Neuron (in vitro differentiated cells): ENCODE results near the gene PPP1R36.
"Not testable (repeated sequence)": the region's sequence is repeated elsewhere in the genome, so short reads cannot be mapped to it uniquely, and the experiment has no call there.

Experiments used
- H2AFZ ChIP-seq: one replicate; pipeline ENCODE4 v1.6.1; 2013; ENCODE audit warnings: low read depth, mild to moderate bottlenecking, inconsistent platforms, low read length, moderate library complexity
- H3K27me3 ChIP-seq: one replicate; pipeline ENCODE4 v1.6.1; 2013; ENCODE audit warnings: low read length; ENCODE audit not compliant: insufficient read depth
- H3K36me3 ChIP-seq: one replicate; pipeline ENCODE4 v1.6.1; 2013; ENCODE audit warnings: low read length; ENCODE audit not compliant: insufficient read depth
- H3K4me1 ChIP-seq: one replicate; pipeline ENCODE4 v1.6.1; 2013; ENCODE audit warnings: low read length; ENCODE audit not compliant: insufficient read depth
- H3K4me3 ChIP-seq: 2 replicates; pipeline ENCODE4 v1.5.1; 2013; ENCODE audit warnings: mild to moderate bottlenecking, low read length, moderate library complexity
- H3K9me3 ChIP-seq: one replicate; pipeline ENCODE4 v1.6.1; 2013; ENCODE audit warnings: low read length

PPP1R36 gene

GRCh38 chr14:64508215-64508776, 41.5 kb upstream of the PPP1R36 start:
- Histone ChIP-seq H3K4me1 (peaks cover 17% of the 10 kb centered on the region), H3K27me3 (no peaks in the 10 kb centered on the region), H2AFZ (no peak overlapping the region), H3K9me3 (no peaks in the 10 kb centered on the region), H3K36me3 (no peaks in the 10 kb centered on the region), H3K4me3 (no peak overlapping the region)

DNA sequence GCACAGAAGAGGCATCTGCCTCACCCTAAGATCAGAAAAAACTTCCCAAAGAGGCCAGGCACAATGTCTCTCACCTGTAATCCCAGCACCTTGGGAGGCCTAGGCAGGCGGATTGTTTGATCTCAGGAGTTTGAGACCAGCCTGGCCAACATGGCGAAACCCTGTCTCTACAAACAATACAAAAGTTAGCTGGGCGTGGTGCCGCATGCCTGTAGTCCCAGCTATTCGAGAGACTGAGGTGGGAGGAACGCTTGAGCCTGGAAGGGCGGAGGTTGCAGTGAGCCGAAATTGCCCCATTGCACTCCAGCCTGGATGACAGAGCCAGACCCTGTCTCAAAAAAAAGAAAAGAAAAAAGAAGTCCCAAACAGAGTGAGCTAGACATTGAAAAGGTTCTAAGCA, 40.7 kb upstream of the PPP1R36 start:
- peaks cover 17% of the 10 kb centered on the region for H3K4me1 ChIP-seq
- no peak overlapping the region for H2AFZ ChIP-seq
- H3K27me3 ChIP-seq = no peaks in the 10 kb centered on the region
- H3K36me3 ChIP-seq = no peaks in the 10 kb centered on the region
- no peaks in the 10 kb centered on the region for H3K9me3 ChIP-seq
- no peak overlapping the region for H3K4me3 ChIP-seq

- no peaks in the 10 kb centered on the region for H3K27me3 ChIP-seq
- H3K4me1 ChIP-seq = peaks cover 11% of the 10 kb centered on the region
- no peak overlapping the region for H2AFZ ChIP-seq
- no peaks in the 10 kb centered on the region for H3K36me3 ChIP-seq
- no peak overlapping the region for H3K4me3 ChIP-seq
- H3K9me3 ChIP-seq = no peaks in the 10 kb centered on the region
Measured at GRCh38 chr14:64510825-64511671, 38.7 kb upstream of the PPP1R36 start.

GRCh38 chr14:64513271-64513670, 36.5 kb upstream of the PPP1R36 start:
- Histone ChIP-seq H3K4me3 (no peak overlapping the region), H3K4me1 (no peaks in the 10 kb centered on the region), H3K36me3 (no peaks in the 10 kb centered on the region), H3K27me3 (no peaks in the 10 kb centered on the region), H2AFZ (no peak overlapping the region), H3K9me3 (no peaks in the 10 kb centered on the region)

- no peaks in the 10 kb centered on the region for H3K9me3 ChIP-seq
- no peak overlapping the region for H2AFZ ChIP-seq
- H3K36me3 ChIP-seq = no peaks in the 10 kb centered on the region
- no peaks in the 10 kb centered on the region for H3K27me3 ChIP-seq
- H3K4me3 ChIP-seq = no peak overlapping the region
- no peaks in the 10 kb centered on the region for H3K4me1 ChIP-seq
Measured at GRCh38 chr14:64515053-64515452, 34.7 kb upstream of the PPP1R36 start.

DNA sequence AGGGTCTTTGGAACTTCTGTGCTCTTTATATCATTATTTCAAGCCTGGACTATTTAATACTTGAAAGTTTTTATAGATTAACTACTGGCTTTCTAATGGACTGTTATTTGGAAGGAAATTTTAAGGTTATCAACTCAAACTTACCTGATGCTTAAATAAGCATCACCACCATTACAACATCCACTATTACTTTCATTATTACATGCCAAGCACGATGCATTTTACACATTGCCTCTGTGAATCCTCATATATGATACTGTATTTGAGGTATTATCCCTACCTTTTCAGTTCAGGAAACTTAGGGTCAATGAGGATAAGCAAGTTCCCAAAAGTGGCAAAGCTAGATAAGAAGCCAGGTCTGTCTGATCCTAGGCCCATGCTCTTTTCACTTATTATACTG, 32.8 kb upstream of the PPP1R36 start:
- Histone ChIP-seq H3K4me1 (no peaks in the 10 kb centered on the region), H3K9me3 (no peaks in the 10 kb centered on the region), H3K27me3 (no peaks in the 10 kb centered on the region), H3K4me3 (no peak overlapping the region), H2AFZ (no peak overlapping the region), H3K36me3 (peaks cover 8% of the 10 kb centered on the region)

DNA sequence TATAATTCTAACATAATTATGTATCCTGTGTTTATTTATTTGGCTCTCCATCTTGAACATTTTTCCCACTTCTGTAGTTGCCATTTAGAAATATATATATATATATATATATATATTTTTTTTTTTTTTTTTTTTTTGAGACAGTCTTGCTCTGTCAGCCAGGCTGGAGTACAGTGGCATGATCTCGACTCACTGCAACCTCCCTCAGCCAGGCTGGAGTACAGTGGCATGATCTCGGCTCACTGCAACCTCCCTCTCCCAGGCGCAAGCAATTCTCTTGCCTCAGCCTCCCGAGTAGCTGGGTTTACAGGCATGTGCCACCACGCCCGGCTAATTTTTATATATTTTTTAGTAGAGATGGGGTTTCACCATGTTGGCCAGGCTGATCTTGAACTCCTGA, 32.1 kb upstream of the PPP1R36 start:
- not testable (repeated sequence) for H3K4me1 ChIP-seq, H3K4me3 ChIP-seq, H3K9me3 ChIP-seq, H2AFZ ChIP-seq, H3K27me3 ChIP-seq
- H3K36me3 ChIP-seq = peaks cover 15% of the 10 kb centered on the region

- peaks cover 21% of the 10 kb centered on the region for H3K36me3 ChIP-seq
- H3K27me3 ChIP-seq = no peaks in the 10 kb centered on the region
- H2AFZ ChIP-seq = no peak overlapping the region
- H3K9me3 ChIP-seq = no peaks in the 10 kb centered on the region
- no peak overlapping the region for H3K4me3 ChIP-seq
- no peaks in the 10 kb centered on the region for H3K4me1 ChIP-seq
Measured at GRCh38 chr14:64518229-64518628, 31.5 kb upstream of the PPP1R36 start.

- H3K4me3 ChIP-seq = no peak overlapping the region
- no peaks in the 10 kb centered on the region for H3K9me3 ChIP-seq
- no peak overlapping the region for H2AFZ ChIP-seq
- H3K27me3 ChIP-seq = no peaks in the 10 kb centered on the region
- H3K36me3 ChIP-seq = peaks cover 30% of the 10 kb centered on the region
- no peaks in the 10 kb centered on the region for H3K4me1 ChIP-seq
Measured at GRCh38 chr14:64520699-64521098, 29.1 kb upstream of the PPP1R36 start.

DNA sequence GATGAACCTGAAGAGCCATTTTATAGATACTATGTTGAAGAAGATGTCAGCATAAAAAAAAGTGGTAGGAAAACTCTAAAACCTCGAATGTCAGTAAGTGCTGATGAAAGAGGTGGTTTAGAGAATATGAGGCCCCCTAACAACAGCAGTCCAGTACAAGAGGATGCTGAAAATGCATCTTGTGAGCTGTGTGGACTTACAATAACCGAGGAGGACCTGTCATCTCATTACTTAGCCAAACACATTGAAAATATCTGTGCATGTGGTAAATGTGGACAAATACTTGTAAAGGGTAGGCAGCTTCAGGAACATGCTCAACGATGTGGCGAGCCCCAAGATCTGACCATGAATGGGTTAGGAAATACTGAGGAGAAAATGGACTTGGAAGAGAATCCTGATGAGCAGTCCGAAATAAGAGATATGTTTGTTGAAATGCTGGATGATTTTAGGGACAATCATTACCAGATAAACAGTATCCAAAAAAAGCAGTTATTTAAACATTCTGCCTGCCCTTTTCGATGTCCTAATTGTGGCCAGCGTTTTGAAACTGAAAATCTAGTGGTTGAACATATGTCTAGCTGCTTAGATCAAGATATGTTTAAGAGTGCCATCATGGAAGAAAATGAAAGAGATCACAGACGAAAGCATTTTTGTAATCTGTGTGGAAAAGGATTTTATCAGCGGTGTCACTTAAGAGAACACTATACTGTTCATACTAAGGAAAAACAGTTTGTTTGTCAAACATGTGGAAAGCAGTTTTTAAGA, 27.0 kb upstream of the PPP1R36 start:
- Histone ChIP-seq H3K9me3 (no peaks in the 10 kb centered on the region), H3K4me1 (no peaks in the 10 kb centered on the region), H2AFZ (no peak overlapping the region), H3K27me3 (no peaks in the 10 kb centered on the region), H3K36me3 (peaks cover 30% of the 10 kb centered on the region), H3K4me3 (no peak overlapping the region)

DNA sequence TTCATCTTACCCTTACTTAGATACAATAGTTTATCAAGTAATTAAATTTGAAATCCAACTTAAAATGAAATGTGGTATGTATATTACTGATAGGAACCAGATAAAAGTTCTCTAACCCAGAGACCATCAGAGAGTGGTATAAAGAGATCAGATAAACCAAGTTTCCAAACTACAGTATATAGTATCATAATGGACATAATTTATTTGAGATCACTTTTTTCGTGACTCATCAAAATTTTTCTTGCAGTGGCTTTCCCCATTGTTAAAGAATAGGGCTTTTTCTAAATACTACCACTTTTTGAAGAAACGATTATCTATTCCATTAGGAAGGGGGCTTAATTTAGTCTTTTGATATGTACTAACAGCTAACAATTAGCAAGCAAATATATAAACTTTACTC, 24.4 kb upstream of the PPP1R36 start:
- H3K27me3 ChIP-seq = no peaks in the 10 kb centered on the region
- peaks cover 30% of the 10 kb centered on the region for H3K36me3 ChIP-seq
- no peaks in the 10 kb centered on the region for H3K4me1 ChIP-seq
- H3K4me3 ChIP-seq = no peak overlapping the region
- no peak overlapping the region for H2AFZ ChIP-seq
- no peaks in the 10 kb centered on the region for H3K9me3 ChIP-seq

DNA sequence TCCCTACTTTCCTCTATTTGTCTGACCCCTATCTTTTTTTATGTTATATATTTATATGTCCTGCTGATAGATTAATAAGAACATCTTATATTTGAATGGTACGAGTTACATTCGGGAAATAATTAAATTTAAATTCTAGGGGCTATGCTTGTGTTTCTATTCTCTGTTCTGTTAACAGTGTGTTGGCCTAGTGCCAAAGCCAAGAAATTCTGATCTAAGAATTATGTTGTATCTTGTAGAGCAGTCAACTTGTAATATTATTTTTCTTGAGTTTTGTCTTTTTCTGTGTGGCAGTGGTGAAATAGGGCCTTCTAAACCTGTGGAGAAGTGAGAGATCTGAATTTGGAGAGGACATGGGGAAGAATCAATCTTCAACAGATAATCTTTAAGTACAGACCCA, 18.2 kb upstream of the PPP1R36 start:
- no peaks in the 10 kb centered on the region for H3K4me1 ChIP-seq
- no peaks in the 10 kb centered on the region for H3K9me3 ChIP-seq
- no peak overlapping the region for H3K4me3 ChIP-seq
- H3K27me3 ChIP-seq = no peaks in the 10 kb centered on the region
- H3K36me3 ChIP-seq = no peaks in the 10 kb centered on the region
- H2AFZ ChIP-seq = no peak overlapping the region

- H3K4me1 ChIP-seq = peaks cover 3% of the 10 kb centered on the region
- no peaks in the 10 kb centered on the region for H3K36me3 ChIP-seq
- H2AFZ ChIP-seq = no peak overlapping the region
Measured at GRCh38 chr14:64536488-64537245, 13.1 kb upstream of the PPP1R36 start.

More at GRCh38 chr14:64536488-64537245, 13.1 kb upstream of the PPP1R36 start:
- no peaks in the 10 kb centered on the region for H3K27me3 ChIP-seq
- peaks cover 20% of the 10 kb centered on the region for H3K9me3 ChIP-seq
- H3K4me3 ChIP-seq = no peak overlapping the region
